Frontal cortex (tissue), 4 donors: Measurements from ENCODE around the gene EPS15. TPM values are rescaled to one million over a fixed set of nuclear protein-coding genes. Genes with fewer than 3 reads are reported as not detected.
"Not testable (repeated sequence)": the region's sequence is repeated elsewhere in the genome, so short reads cannot be mapped to it uniquely, and the experiment has no call there.

ENCODE experiments used
- DNase-seq, 2 donors: peaks; one replicate each; pipeline ENCODE4 v3.0.0; 2012; ENCODE audit warnings: low spot score in 2 of 2
- FAIRE-seq: peaks from 2 replicates; lab custom pipeline; 2012; peaks lifted over from hg19 to GRCh38; lab: Jason Lieb, UNC
- total RNA-seq: library from RNA; depleted of rRNA; stranded (reverse); fragments of >200 nt; gene quantifications from one replicate; pipeline ENCODE4 v1.2.3, GENCODE V29; 2014
- donor health status: control.
- donor health status: control.
- donor health status: control.

The EPS15 gene
- total RNA-seq, 1 donor from 2014 or later = 224 TPM

DNA sequence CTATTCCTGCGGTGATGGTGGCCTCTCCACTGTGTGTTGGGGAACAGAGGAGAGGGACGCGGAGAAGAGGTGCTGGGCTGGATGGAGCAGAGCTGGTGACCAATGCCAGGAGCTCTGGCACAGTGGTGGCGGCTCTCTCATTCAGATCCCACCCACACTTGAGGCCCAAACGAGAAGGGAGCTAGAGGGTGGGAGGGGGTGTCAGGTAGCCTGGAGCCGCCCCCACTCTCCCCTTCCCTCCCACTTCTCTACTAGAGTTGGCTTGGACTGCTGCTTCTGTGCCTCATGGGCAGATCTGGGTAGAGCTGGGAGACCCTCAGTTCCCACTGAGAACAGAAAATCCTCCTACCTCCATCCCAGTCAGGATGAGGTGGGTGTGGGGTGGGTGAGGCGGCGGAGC lies 192.2 kb downstream of the EPS15 start:
- no peak for DNase-seq
- no peak for FAIRE-seq

DNA sequence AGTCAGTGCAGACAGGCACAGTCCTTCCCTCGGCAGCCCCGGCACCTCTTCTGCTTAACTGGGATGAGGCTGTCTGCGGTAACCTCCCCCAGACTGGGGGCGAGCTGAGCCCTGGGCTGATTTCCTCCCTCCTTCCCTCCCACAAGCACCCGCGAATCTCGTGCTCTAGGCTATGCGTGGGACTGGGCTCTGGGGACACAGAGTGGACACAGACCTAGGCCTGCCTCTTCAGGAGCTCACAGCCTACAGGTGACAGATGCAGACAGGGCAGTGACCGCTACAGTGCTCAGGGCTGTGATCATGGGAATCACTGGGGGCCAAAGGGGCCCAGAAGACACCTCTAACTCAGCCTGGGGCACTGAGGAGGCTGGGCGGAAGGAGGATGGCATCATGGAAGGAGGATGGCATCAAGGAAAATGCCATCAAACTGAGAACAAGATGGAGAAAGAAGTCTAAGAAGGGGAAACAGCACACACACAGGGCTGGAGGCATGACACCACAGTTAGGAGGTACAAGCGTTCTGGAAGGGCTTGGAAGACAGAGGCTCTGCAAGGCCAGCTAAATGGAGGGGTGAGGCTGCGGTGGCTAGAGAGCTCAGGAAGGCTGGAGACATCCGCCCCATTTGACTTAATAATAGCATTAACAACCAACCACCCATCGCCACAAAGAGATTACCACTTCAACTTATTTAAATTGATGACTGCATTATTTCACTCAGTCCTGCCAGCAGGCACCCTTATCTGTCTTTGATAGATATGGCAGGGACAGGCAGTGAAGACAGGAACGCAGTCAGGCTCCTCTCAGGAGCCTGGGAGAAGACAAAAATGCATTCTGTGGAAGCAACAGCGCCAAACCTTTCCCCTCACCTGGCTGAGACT lies 192.9 kb downstream of the EPS15 start:
- DNase-seq (no peak), FAIRE-seq (no peak)

DNA sequence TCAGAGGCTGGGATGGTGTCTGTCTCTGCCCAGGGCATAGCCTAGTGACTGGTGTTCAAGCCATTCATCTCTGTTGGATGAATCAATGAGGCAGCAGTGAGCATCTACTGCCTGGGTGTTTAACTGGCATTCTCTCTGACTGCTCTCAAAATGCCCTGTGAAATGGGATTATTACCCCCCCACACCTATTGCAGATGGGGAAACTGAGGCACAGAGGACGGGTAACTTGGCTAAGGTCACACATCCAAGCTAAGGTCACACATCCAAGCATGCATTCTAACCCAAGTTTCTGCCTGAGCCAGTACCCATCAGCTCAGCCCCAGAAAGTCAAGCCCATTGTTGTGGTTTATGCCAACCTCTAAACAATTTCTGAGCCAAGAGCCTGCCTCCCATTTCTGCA lies 193.7 kb downstream of the EPS15 start:
- FAIRE-seq (no peak), DNase-seq (no peak)

DNA sequence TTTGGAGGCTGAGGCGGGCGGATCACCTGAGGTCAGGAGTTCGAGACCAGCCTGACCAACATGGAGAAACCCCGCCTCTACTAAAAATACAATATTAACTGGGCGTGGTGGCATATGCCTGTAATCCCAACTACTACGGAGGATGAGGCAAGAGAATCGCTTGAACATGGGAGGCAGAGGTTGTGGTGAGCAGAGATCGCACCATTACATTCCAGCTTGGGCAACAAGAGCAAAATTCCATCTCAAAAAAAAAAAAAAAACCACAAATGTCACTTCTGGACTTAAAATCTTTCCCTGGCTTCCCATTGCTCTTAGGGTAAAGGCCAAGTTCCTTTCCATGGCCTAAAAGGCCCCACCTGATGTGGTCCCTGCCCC lies 194.1 kb downstream of the EPS15 start:
- not testable (repeated sequence) for DNase-seq, FAIRE-seq

DNA sequence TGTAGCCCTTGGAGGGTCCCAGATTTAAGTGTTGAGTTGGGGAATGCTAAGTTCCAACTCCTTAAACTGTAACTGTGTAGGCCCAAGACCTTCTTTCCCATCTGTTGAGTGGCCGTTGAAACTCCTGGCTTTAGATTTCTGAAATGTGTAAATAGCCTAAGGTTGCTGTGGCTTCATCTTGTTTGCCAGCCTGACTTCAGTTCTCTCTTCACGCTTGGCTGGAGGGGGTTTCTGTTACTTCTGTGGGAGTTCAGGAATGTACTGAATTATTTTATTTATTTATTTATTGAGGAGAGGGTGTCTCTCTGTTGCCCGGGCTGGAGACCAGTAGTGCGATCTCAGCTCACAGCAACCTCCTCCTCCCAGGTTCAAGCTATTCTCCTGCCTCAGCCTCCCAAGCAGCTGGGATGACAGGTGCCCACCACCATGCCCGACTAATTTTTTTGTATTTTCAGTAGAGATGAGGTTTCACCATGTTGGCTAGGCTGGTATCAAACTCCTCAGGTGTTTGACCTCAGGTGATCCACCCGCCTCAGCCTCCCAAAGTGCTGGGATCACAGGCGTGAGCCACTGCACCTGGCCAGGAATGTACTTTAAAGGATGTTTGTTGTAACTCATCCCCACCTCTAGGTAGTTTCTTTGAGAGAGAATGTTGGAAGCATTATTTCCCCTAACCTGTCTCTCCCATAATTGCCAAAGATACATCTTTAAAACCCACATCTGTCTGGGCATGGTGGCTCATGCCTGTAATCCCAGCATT lies 194.6 kb downstream of the EPS15 start:
- FAIRE-seq (no peak), DNase-seq (no peak)

DNA sequence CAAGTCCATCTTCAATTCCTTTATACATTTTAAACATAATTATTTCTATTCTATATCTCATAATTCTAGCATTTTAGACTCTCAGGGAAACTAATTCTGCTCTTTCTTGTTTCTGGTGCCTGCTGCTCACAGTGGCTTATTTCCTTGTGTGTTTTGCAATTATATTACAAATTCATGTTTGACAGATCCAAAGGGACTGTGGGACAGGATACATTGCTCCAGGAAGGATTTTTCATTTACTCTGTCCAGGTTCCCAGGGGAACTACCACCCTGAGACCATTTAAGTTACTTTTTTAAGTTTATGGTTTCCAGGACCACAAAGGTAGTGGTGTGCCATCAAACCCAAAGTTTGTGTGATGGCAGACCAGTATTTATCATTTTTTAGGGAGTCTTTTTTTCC lies 195.3 kb downstream of the EPS15 start:
- FAIRE-seq (no peak), DNase-seq (no peak)

GRCh38 chr1:51322417-51323101 lies 196.5 kb downstream of the EPS15 start:
- no peak for DNase-seq
- FAIRE-seq = no peak

DNA sequence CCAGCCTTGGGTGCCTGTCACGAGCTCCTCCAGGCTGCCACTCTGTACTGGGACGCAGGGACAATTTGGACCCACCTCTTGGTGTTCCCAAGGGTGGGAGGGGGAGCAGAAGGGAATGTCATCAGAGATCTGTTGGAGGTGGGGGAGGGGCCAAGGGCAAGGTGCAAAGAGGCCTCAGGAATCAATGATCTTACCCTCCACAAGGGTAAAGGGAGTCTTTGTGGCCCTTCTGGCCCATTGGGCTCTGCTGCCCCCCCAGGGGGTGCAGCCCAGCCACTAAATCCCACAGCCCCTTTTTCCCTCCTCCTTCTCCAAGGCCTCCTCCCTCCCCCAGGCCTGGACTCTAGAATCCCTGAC lies 197.2 kb downstream of the EPS15 start:
- DNase-seq = no peak
- no peak for FAIRE-seq

DNA sequence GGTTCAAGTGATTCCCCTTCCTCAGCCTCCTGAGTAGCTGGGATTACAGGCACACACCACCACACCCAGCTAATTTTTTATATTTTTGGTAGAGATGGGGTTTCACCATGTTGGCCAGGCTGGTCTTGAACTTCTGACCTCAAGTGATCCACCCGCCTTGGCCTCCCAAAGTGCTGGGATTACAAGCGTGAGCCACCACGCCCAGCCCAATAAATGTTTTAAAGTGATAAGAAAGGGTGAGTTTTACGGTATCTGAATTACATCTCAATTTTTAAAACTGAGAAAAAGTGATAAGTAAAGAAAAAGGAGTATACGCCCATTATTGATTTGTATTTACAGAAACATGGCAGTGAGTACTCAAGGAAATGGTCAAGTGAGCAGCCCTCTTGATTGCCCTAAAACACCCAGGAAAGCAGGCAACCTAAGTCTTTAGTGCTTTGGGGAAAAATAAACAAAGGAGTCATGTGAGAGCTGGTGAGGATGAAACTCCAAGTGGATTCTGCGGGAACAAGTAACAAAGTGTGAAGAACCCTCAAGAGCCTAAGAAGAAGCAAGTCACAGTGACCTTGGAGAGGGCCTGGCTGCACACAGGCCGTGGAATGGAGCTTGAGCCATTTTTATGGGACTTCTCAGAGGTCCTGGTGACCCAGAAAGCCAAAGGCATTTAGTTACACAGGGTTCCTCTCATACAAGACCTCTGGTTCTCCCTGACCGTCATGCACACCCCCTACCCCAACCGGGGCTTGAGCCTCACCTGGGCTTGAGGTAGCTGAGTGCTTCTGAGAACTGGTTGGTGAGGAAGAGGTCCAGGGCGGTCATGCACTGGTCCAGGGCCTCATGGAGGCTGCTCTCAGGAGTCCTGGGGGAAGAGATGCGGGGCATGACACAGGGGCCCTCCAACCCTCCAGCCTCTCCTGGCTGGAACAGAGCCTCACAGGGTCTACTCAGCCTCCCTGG lies 197.8 kb downstream of the EPS15 start:
- FAIRE-seq (no peak), DNase-seq (no peak)

DNA sequence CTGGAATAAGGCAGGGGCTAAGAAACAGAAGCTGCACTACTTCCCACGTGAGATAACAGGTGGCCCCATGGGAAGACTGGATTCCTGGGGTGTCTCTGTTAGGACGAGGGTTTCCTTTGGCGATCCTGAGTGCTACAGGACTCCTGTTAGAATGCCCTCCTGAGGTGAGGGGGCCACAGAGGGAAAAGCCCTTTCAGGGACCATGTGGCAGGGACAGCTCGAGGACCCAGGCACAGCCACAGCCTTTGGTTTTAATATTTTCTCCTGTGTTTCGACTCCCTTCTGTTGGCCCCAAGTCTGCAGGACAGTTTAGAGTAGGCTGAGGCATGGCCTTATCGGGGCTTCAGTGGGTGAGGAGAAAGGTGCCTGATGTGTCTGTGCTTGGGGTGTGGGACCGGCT lies 201.3 kb downstream of the EPS15 start:
- DNase-seq (no peak), FAIRE-seq (no peak)

DNA sequence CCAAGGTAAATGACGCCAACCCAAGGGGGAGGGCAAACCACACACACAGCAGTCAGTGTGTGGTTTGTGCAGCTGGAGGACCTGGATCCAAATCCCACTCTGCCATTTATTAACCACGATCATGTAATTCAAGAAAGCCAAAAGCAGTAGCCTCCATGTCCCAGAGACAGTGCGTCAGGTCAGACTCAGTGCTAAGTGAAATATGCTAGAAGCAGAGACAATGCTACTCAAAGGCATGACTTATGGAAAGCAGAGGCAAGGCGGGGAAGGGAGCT lies 202.3 kb downstream of the EPS15 start:
- no peak for FAIRE-seq
- no peak for DNase-seq

- DNase-seq (no peak), FAIRE-seq (no peak)
These were observed 202.8 kb downstream of the EPS15 start for GRCh38 chr1:51316113-51316845.

DNA sequence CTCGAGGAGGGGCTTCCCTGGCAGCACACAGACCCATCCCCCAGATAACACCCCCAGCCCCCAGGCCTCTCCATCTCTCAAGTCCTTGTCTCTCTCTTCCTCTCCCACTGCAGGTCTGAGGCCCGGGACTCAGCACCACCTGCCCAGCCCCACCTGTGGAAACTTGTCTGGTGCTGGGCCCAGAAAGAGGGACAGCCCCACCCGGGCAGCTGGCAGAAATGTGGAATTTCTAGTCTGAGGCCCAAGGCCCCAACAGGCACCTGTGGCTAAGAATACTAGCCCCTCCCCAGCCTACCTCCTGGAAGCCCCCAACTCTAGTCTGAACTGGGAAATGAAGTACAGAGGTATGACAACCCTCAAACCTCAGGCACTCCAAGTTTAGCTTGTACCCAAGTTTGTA lies 204.1 kb downstream of the EPS15 start:
- DNase-seq (no peak), FAIRE-seq (no peak)

- DNase-seq (no peak), FAIRE-seq (no peak)
These were observed 204.9 kb downstream of the EPS15 start for GRCh38 chr1:51313961-51314777.

- FAIRE-seq = no peak
These were observed 205.7 kb downstream of the EPS15 start for GRCh38 chr1:51313268-51313852.

DNA sequence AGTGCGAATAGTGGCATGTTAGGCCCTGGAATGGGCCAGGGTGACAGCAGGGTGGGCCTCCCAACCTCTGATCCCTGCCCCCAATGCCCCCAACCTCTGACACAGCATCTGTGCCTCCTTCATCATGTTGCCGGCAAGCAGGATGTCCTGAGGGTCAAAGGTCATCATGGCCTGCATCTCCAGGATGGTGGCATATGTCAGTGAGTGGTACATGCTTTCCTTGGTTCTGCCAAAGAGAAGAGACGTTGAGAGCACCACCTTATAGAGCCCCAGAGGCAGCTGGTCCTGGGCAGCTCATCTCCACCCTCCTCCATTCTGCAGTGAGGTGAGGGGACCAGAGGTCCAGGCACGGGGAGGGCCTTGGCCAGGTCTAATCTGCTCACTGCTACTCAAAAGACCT lies 206.3 kb downstream of the EPS15 start:
- FAIRE-seq (no peak), DNase-seq (no peak)

More at GRCh38 chr1:51313268-51313852, 205.7 kb downstream of the EPS15 start:
- DNase-seq = no peak

- FAIRE-seq (no peak), DNase-seq (no peak)
These were observed 207.2 kb downstream of the EPS15 start for GRCh38 chr1:51311826-51312225.
